GM12878 (cell line): ENCODE measurements around the gene SYT4.

Experiments
- EGR1 ChIP-seq, 2 experiments: IDR thresholded peaks; 1 replicate in 1 of 2; 2 replicates in 1 of 2; pipeline ENCODE4 v1.6.1; 2011 to 2012; ENCODE audit warnings: low read depth in 2 of 2, low read length in 2 of 2, borderline replicate concordance in 1 of 2, mild to moderate bottlenecking in 1 of 2, moderate library complexity in 1 of 2
- RELA ChIP-seq: fragments of 450-650 bp; IDR thresholded peaks from 2 replicates; pipeline ENCODE4 v1.8.0; 2014; ENCODE audit warnings: borderline replicate concordance; ENCODE audit not compliant: partially characterized antibody
- TAF1 ChIP-seq: IDR thresholded peaks from 2 replicates; pipeline ENCODE4 v1.6.1; 2011; ENCODE audit warnings: mild to moderate bottlenecking, low read depth, low read length, borderline replicate concordance
- TF ChIP-seq, protein P1 (sequence below): IDR thresholded peaks from 2 replicates; pipeline ENCODE4 v1.6.1; 2011; ENCODE audit warnings: low read depth, low read length, improper control_type of control experiment, borderline replicate concordance
- TF ChIP-seq, protein P2 (sequence below): fragments of 450-650 bp; IDR thresholded peaks from 2 replicates; pipeline ENCODE4 v1.6.1; 2017; ENCODE audit warnings: mild to moderate bottlenecking
- TF ChIP-seq, protein P3 (sequence below): IDR thresholded peaks from 2 replicates; pipeline ENCODE4 v1.6.1; 2012; ENCODE audit warnings: low read length, inconsistent platforms
- TF ChIP-seq, protein P4 (sequence below), 3 experiments: IDR thresholded peaks in 2 of 3; conservative IDR thresholded peaks in 1 of 3; 2 replicates each; pipeline ENCODE4 v1.5.1; 2011; ENCODE audit warnings: low read depth in 3 of 3, low read length in 3 of 3, mild to moderate bottlenecking in 3 of 3, control low read depth in 2 of 3, moderate library complexity in 2 of 3, inconsistent platforms in 1 of 3, mixed read lengths in 1 of 3; ENCODE audit not compliant: control insufficient read depth in 2 of 3, insufficient read depth in 1 of 3; ENCODE audit errors: extremely low read depth in 1 of 3

DNA sequence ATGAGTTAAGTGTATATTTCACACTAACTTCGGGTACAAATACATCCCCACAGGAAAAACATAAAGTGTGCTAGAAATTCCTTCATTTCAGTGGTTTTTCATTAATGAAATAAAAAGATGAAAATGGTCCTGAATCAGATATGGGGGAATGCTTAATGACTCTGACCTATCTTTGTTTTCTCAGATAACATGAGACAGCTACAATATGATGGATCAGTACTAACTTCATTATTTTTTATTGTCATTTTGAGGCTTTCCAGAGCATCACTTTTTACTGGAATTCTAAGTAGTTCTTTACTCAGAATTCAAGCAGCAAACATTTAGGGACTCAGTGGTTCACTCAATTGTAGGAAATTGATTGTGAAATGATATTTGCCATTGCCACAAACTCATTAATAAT, 2.8 kb downstream of the SYT4 start:
- TF ChIP-seq EGR1 (IDR thresholded peaks at IDR 0.05; ENCODE audit: borderline replicate concordance in 1 of 2, low read depth in 2 of 2, low read length in 2 of 2) (no peak), RELA (no peak), TAF1 (no peak)
- TF ChIP-seq, protein P1, sequence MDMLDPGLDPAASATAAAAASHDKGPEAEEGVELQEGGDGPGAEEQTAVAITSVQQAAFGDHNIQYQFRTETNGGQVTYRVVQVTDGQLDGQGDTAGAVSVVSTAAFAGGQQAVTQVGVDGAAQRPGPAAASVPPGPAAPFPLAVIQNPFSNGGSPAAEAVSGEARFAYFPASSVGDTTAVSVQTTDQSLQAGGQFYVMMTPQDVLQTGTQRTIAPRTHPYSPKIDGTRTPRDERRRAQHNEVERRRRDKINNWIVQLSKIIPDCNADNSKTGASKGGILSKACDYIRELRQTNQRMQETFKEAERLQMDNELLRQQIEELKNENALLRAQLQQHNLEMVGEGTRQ, result no peak
- TF ChIP-seq, protein P2, sequence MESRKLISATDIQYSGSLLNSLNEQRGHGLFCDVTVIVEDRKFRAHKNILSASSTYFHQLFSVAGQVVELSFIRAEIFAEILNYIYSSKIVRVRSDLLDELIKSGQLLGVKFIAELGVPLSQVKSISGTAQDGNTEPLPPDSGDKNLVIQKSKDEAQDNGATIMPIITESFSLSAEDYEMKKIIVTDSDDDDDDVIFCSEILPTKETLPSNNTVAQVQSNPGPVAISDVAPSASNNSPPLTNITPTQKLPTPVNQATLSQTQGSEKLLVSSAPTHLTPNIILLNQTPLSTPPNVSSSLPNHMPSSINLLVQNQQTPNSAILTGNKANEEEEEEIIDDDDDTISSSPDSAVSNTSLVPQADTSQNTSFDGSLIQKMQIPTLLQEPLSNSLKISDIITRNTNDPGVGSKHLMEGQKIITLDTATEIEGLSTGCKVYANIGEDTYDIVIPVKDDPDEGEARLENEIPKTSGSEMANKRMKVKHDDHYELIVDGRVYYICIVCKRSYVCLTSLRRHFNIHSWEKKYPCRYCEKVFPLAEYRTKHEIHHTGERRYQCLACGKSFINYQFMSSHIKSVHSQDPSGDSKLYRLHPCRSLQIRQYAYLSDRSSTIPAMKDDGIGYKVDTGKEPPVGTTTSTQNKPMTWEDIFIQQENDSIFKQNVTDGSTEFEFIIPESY, result no peak
- TF ChIP-seq, protein P3, sequence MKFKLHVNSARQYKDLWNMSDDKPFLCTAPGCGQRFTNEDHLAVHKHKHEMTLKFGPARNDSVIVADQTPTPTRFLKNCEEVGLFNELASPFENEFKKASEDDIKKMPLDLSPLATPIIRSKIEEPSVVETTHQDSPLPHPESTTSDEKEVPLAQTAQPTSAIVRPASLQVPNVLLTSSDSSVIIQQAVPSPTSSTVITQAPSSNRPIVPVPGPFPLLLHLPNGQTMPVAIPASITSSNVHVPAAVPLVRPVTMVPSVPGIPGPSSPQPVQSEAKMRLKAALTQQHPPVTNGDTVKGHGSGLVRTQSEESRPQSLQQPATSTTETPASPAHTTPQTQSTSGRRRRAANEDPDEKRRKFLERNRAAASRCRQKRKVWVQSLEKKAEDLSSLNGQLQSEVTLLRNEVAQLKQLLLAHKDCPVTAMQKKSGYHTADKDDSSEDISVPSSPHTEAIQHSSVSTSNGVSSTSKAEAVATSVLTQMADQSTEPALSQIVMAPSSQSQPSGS, result no peak
- TF ChIP-seq, protein P4, sequence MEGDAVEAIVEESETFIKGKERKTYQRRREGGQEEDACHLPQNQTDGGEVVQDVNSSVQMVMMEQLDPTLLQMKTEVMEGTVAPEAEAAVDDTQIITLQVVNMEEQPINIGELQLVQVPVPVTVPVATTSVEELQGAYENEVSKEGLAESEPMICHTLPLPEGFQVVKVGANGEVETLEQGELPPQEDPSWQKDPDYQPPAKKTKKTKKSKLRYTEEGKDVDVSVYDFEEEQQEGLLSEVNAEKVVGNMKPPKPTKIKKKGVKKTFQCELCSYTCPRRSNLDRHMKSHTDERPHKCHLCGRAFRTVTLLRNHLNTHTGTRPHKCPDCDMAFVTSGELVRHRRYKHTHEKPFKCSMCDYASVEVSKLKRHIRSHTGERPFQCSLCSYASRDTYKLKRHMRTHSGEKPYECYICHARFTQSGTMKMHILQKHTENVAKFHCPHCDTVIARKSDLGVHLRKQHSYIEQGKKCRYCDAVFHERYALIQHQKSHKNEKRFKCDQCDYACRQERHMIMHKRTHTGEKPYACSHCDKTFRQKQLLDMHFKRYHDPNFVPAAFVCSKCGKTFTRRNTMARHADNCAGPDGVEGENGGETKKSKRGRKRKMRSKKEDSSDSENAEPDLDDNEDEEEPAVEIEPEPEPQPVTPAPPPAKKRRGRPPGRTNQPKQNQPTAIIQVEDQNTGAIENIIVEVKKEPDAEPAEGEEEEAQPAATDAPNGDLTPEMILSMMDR (IDR thresholded peaks at IDR 0.05 in 2 of 3, conservative IDR thresholded peaks at IDR 0.05 in 1 of 3; ENCODE audit: control insufficient read depth in 2 of 3, extremely low read depth in 1 of 3, insufficient read depth in 1 of 3, low read depth in 3 of 3, low read length in 3 of 3), result no peak
